Spleen (tissue), 3 donors: ENCODE data around the gene INPP4A.

Experiments
- POLR2A ChIP-seq, 3 donors: fragments of 450-650 bp; IDR thresholded peaks; one replicate each; pipeline ENCODE4 v1.5.1; 2017; ENCODE audit warnings: antibody characterized with exemption in 3 of 3, mild to moderate bottlenecking in 1 of 3
- POLR2AphosphoS5 ChIP-seq, 3 donors: sonication (generic); formaldehyde crosslinking; IDR thresholded peaks; one replicate each; pipeline ENCODE4 v1.5.1; 2017; ENCODE audit warnings: antibody characterized with exemption in 3 of 3

- TF ChIP-seq POLR2A (IDR thresholded peaks at IDR 0.05) = no peak
- TF ChIP-seq POLR2AphosphoS5 (IDR thresholded peaks at IDR 0.05) = no peak
These were observed 138.6 kb downstream of the INPP4A start for GRCh38 chr2:98583276-98583675.
